Panc1 (cell line): Measurements from ENCODE around the gene GPAM.

ENCODE experiments used
- POLR2AphosphoS5 ChIP-seq: IDR thresholded peaks from 2 replicates; pipeline ENCODE4 v1.6.1; 2012; ENCODE audit warnings: mild to moderate bottlenecking, low read depth, low read length, moderate library complexity
- REST ChIP-seq, 2 experiments: IDR thresholded peaks; 2 replicates each; pipeline ENCODE4 v1.6.1; 2011 to 2012; ENCODE audit warnings: low read depth in 2 of 2, control low read depth in 1 of 2, low read length in 1 of 2, mild to moderate bottlenecking in 1 of 2, moderate library complexity in 1 of 2; ENCODE audit not compliant: insufficient read depth in 1 of 2
- TF ChIP-seq, protein P1 (sequence below): fragments of 450-650 bp; IDR thresholded peaks from 2 replicates; pipeline ENCODE4 v1.5.1; 2017; ENCODE audit warnings: mild to moderate bottlenecking

- TF ChIP-seq, protein P1, sequence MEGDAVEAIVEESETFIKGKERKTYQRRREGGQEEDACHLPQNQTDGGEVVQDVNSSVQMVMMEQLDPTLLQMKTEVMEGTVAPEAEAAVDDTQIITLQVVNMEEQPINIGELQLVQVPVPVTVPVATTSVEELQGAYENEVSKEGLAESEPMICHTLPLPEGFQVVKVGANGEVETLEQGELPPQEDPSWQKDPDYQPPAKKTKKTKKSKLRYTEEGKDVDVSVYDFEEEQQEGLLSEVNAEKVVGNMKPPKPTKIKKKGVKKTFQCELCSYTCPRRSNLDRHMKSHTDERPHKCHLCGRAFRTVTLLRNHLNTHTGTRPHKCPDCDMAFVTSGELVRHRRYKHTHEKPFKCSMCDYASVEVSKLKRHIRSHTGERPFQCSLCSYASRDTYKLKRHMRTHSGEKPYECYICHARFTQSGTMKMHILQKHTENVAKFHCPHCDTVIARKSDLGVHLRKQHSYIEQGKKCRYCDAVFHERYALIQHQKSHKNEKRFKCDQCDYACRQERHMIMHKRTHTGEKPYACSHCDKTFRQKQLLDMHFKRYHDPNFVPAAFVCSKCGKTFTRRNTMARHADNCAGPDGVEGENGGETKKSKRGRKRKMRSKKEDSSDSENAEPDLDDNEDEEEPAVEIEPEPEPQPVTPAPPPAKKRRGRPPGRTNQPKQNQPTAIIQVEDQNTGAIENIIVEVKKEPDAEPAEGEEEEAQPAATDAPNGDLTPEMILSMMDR: no peak
- TF ChIP-seq REST (IDR thresholded peaks at IDR 0.05; ENCODE audit: insufficient read depth in 1 of 2, low read depth in 2 of 2, low read length in 1 of 2) (no peak), POLR2AphosphoS5 (no peak)
Observed at GRCh38 chr10:112131996-112132395, 51.6 kb downstream of the GPAM start.
